BLaER1 (cell line): ENCODE measurements around the gene CD247.

Experiments
- H3K27ac ChIP-seq: shearing (Covaris generic); formaldehyde crosslinking; 2 replicates; pipeline ENCODE4 v1.8.1; 2022
- H3K27me3 ChIP-seq: shearing (Covaris generic); formaldehyde crosslinking; 2 replicates; pipeline ENCODE4 v1.8.1; 2022
- H3K36me3 ChIP-seq: shearing (Covaris generic); formaldehyde crosslinking; 2 replicates; pipeline ENCODE4 v1.8.1; 2022
- H3K4me1 ChIP-seq: shearing (Covaris generic); formaldehyde crosslinking; 2 replicates; pipeline ENCODE4 v1.8.1; 2022
- H3K4me2 ChIP-seq: shearing (Covaris generic); formaldehyde crosslinking; 2 replicates; pipeline ENCODE4 v1.8.1; 2022
- H3K4me3 ChIP-seq: shearing (Covaris generic); formaldehyde crosslinking; 2 replicates; pipeline ENCODE4 v1.8.1; 2022
- H3K9ac ChIP-seq: shearing (Covaris generic); formaldehyde crosslinking; 2 replicates; pipeline ENCODE4 v1.8.1; 2022
- H3K9me3 ChIP-seq: shearing (Covaris generic); formaldehyde crosslinking; 2 replicates; pipeline ENCODE4 v1.8.1; 2022
- H4K20me1 ChIP-seq: shearing (Covaris generic); formaldehyde crosslinking; 2 replicates; pipeline ENCODE4 v1.8.1; 2022
- Cebpa-rat ChIP-seq: shearing (Covaris generic); IDR thresholded peaks from 2 replicates; pipeline ENCODE4 v1.8.1; 2022

Gene CD247

GRCh38 chr1:167431909-167432650 lies 86.2 kb downstream of the CD247 start:
- peak overlapping the region; percentile 90 for H3K4me2 ChIP-seq
- peak overlapping the region; percentile 92 for H3K27ac ChIP-seq

GRCh38 chr1:167431261-167431908 lies 86.9 kb downstream of the CD247 start:
- Histone ChIP-seq H3K27ac (peak overlapping the region; percentile 92), H3K4me2 (peak overlapping the region; percentile 90), H3K9me3 (peaks cover 12% of the 10 kb centered on the region), H4K20me1 (no peaks in the 10 kb centered on the region), H3K4me3 (peak overlapping the region; percentile 39), H3K9ac (peak overlapping the region; percentile 76), H3K36me3 (no peaks in the 10 kb centered on the region), H3K4me1 (peaks cover 84% of the 10 kb centered on the region), H3K27me3 (no peaks in the 10 kb centered on the region)
- TF ChIP-seq Cebpa-rat = no peak

More at GRCh38 chr1:167431909-167432650, 86.2 kb downstream of the CD247 start:
- peaks cover 82% of the 10 kb centered on the region for H3K4me1 ChIP-seq
- H3K9ac ChIP-seq = peak overlapping the region; percentile 76
- H3K27me3 ChIP-seq = no peaks in the 10 kb centered on the region
- H4K20me1 ChIP-seq = no peaks in the 10 kb centered on the region
- peaks cover 12% of the 10 kb centered on the region for H3K9me3 ChIP-seq
- H3K4me3 ChIP-seq = peak overlapping the region; percentile 39; the same call in 1 of the 2 replicates
- no peak for TF ChIP-seq Cebpa-rat
- no peaks in the 10 kb centered on the region for H3K36me3 ChIP-seq

- peak overlapping the region; percentile 39 for H3K4me3 ChIP-seq
- H3K27ac ChIP-seq = peak overlapping the region; percentile 92
- no peaks in the 10 kb centered on the region for H3K27me3 ChIP-seq
- H3K9ac ChIP-seq = peak overlapping the region; percentile 76
- H4K20me1 ChIP-seq = no peaks in the 10 kb centered on the region
- peak overlapping the region; percentile 90 for H3K4me2 ChIP-seq
- H3K9me3 ChIP-seq = peaks cover 7% of the 10 kb centered on the region
- H3K4me1 ChIP-seq = peaks cover 89% of the 10 kb centered on the region
- no peak for TF ChIP-seq Cebpa-rat
- no peaks in the 10 kb centered on the region for H3K36me3 ChIP-seq
Observed at GRCh38 chr1:167430849-167431242, 87.5 kb downstream of the CD247 start.

- no peak for TF ChIP-seq Cebpa-rat
- peaks cover 1% of the 10 kb centered on the region; the same call in 1 of the 2 replicates for H3K9me3 ChIP-seq
- H4K20me1 ChIP-seq = no peaks in the 10 kb centered on the region
- no peaks in the 10 kb centered on the region for H3K27me3 ChIP-seq
- H3K9ac ChIP-seq = peak overlapping the region; percentile 76
- H3K4me3 ChIP-seq = peak overlapping the region; percentile 43
- H3K27ac ChIP-seq = peak overlapping the region; percentile 92
- no peaks in the 10 kb centered on the region for H3K36me3 ChIP-seq
- peaks cover 94% of the 10 kb centered on the region for H3K4me1 ChIP-seq
- H3K4me2 ChIP-seq = peak overlapping the region; percentile 90
Observed at GRCh38 chr1:167430134-167430848, 88.0 kb downstream of the CD247 start.

GRCh38 chr1:167429612-167430011 lies 88.7 kb downstream of the CD247 start:
- no peaks in the 10 kb centered on the region for H3K9me3 ChIP-seq
- peaks cover 100% of the 10 kb centered on the region for H3K4me1 ChIP-seq
- H4K20me1 ChIP-seq = no peaks in the 10 kb centered on the region
- H3K9ac ChIP-seq = peak overlapping the region; percentile 76; the same call in 1 of the 2 replicates
- no peaks in the 10 kb centered on the region for H3K27me3 ChIP-seq
- peak overlapping the region; percentile 90 for H3K4me2 ChIP-seq
- H3K27ac ChIP-seq = peak overlapping the region; percentile 92
- no peak for TF ChIP-seq Cebpa-rat
- peaks cover 2% of the 10 kb centered on the region for H3K36me3 ChIP-seq
- H3K4me3 ChIP-seq = no peak overlapping the region; the same call in 1 of the 2 replicates

GRCh38 chr1:167428395-167428794 lies 89.9 kb downstream of the CD247 start:
- Histone ChIP-seq H3K4me3 (no peak overlapping the region), H3K9me3 (no peaks in the 10 kb centered on the region), H3K9ac (no peak overlapping the region), H4K20me1 (no peaks in the 10 kb centered on the region), H3K4me2 (peak overlapping the region; percentile 90), H3K36me3 (peaks cover 10% of the 10 kb centered on the region), H3K27ac (peak overlapping the region; percentile 92), H3K27me3 (no peaks in the 10 kb centered on the region), H3K4me1 (peaks cover 96% of the 10 kb centered on the region)
- TF ChIP-seq Cebpa-rat = no peak

GRCh38 chr1:167427848-167428247 lies 90.5 kb downstream of the CD247 start:
- H3K4me1 ChIP-seq = peaks cover 91% of the 10 kb centered on the region
- peaks cover 10% of the 10 kb centered on the region for H3K36me3 ChIP-seq
- TF ChIP-seq Cebpa-rat = no peak
- peak overlapping the region; percentile 92 for H3K27ac ChIP-seq
- no peaks in the 10 kb centered on the region for H3K27me3 ChIP-seq
- H3K4me2 ChIP-seq = peak overlapping the region; percentile 90
- H4K20me1 ChIP-seq = no peaks in the 10 kb centered on the region
- no peaks in the 10 kb centered on the region for H3K9me3 ChIP-seq
- peak overlapping the region; percentile 37; the same call in 1 of the 2 replicates for H3K9ac ChIP-seq
- no peak overlapping the region for H3K4me3 ChIP-seq

- Histone ChIP-seq H3K27ac (peak overlapping the region; percentile 92), H3K36me3 (peaks cover 19% of the 10 kb centered on the region), H3K27me3 (no peaks in the 10 kb centered on the region), H4K20me1 (no peaks in the 10 kb centered on the region), H3K4me3 (no peak overlapping the region), H3K4me1 (peaks cover 79% of the 10 kb centered on the region), H3K4me2 (peak overlapping the region; percentile 90), H3K9me3 (no peaks in the 10 kb centered on the region), H3K9ac (peak overlapping the region; percentile 30; the same call in 1 of the 2 replicates)
- TF ChIP-seq Cebpa-rat = no peak
Observed at GRCh38 chr1:167426716-167427115, 91.6 kb downstream of the CD247 start.

- no peaks in the 10 kb centered on the region for H3K27me3 ChIP-seq
- peaks cover 21% of the 10 kb centered on the region for H3K36me3 ChIP-seq
- H3K9ac ChIP-seq = no peak overlapping the region
- no peaks in the 10 kb centered on the region for H4K20me1 ChIP-seq
- H3K4me1 ChIP-seq = peaks cover 67% of the 10 kb centered on the region
- H3K4me3 ChIP-seq = no peak overlapping the region
- no peaks in the 10 kb centered on the region for H3K9me3 ChIP-seq
- H3K4me2 ChIP-seq = peak overlapping the region; percentile 59
- peak overlapping the region; percentile 63 for H3K27ac ChIP-seq
- TF ChIP-seq Cebpa-rat = no peak
Observed at GRCh38 chr1:167425482-167425881, 92.8 kb downstream of the CD247 start.
